Epidermal melanocyte (primary cell): ENCODE results near the gene TMEM52.

Source experiments
- DNase-seq: peaks from one replicate; pipeline ENCODE4 v3.0.0; 2011; ENCODE audit warnings: low spot score; ENCODE audit not compliant: insufficient read length

Gene TMEM52

DNA sequence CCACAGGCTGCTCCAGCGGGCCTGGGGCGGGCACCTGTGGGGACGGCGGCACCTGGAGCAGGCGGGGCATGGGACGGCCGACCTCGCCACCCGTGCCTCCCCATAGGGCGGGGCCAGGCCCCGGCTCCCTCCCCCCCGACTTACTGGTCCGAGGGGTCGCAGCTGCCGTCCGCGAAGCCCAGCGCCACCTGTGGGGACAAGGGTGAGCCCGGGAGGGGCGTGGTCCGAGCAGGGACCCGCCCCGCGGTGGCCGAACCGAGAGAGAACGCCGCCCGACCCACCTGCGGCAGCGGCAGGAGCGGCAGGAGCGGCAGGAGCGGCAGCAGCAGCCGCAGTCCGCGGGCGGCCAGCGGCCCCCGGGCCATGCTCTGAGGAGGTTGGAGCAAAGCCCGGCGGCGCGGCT lies at the start of gene TMEM52:
TSS of gene TMEM52 (minus strand) at position 379 of the 403 bp plus-strand sequence. CDS start at position 365, 14 bp downstream.
- DNase-seq: no peak

DNA sequence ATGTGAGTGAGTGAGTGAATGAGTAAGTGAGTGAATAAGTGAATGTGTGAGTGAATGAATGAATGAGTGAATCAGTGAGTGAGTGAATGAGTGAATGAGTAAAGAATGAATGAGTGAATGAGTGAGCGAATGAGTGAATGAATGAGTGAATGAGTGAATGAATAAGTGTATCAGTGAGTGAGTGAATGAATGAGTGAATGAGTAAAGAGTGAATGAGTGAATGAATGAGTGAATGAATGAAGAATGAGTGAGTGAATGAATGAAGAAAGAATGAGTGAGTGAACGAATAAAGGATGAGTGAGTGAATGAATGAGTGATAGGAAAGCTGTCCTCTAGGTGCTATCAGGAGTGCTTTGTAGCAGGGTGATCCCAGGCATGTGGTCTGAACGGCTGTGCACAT lies 48.8 kb upstream of the TMEM52 start:
- DNase-seq: no peak

- DNase-seq: no peak
Measured at GRCh38 chr1:1967151-1967550, 48.1 kb upstream of the TMEM52 start.

GRCh38 chr1:1966071-1966740 lies 47.1 kb upstream of the TMEM52 start:
- no peak for DNase-seq

DNA sequence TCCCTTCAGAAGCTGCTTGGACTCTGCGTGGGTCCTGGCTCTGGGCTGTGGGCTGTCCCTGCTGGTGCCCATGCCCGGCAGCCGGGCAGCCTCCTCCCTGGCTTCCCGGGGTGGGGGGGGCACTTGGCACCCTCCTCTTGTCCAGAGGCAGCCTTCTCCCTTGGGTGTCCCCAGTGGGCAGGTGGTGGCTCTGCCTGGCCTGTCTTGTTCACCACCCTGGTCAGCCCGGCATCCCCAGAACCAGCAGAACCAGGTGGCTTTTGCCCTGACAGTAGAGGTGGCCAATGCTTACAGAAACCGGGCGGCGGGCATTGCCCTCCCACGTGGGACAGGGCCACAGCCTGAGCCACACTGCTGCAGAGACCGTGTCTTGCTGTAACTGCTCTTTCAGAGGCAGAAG lies 46.5 kb upstream of the TMEM52 start:
- no peak for DNase-seq

- no peak for DNase-seq
Measured at GRCh38 chr1:1964811-1965210, 45.7 kb upstream of the TMEM52 start.

- no peak for DNase-seq
Measured at GRCh38 chr1:1963570-1963969, 44.5 kb upstream of the TMEM52 start.

GRCh38 chr1:1962752-1963151 lies 43.7 kb upstream of the TMEM52 start:
- DNase-seq: no peak

GRCh38 chr1:1960480-1961196 lies 41.6 kb upstream of the TMEM52 start:
- no peak for DNase-seq

- DNase-seq: peak; percentile 46
Measured at GRCh38 chr1:1959840-1960479, 40.9 kb upstream of the TMEM52 start.

DNA sequence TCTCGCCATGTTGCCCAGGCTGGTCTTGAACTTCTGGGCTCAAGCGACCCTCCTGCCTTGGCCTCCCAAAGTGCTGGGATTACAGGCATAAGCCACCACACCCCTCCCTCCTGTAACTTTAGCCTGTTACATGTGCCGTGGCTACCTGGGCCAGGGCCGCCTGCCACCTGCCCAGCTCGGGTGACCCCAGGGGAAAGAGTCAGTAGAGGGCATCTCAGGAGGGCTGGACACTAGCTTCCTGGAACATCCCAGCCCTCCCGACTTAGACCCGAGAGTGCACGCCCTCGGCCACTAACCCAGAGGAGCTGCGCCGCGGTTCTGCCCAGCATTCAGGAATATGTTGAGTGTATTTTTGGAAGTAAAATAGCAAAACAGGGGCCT lies 40.4 kb upstream of the TMEM52 start:
- no peak for DNase-seq

DNA sequence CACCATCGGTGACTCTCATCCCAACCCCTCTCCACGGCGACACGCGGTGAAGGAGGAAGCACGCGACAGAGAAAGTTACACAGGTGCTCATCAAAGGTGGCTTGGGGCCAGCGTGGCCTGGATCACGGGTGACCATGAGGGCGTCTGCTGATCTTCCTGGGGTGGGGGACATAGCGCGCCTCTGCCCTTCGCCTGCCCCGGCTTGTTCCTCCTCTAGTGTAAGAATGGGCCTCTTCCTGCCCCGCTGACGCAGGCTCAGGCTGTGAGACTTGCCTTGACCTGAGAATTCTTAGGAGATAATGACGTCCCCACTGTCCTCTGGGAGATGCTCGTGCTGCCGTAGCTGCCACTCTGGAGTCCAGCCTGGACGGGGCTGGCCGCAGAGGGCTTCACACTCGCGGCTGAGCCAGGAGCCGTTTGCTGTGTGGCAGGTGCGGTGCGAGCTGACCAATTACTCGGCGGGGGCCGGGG lies 39.0 kb upstream of the TMEM52 start:
- DNase-seq: no peak

- DNase-seq: no peak
Measured at GRCh38 chr1:1957533-1957961, 38.5 kb upstream of the TMEM52 start.

GRCh38 chr1:1956586-1957532 lies 37.8 kb upstream of the TMEM52 start:
- no peak for DNase-seq

GRCh38 chr1:1956101-1956500 lies 37.0 kb upstream of the TMEM52 start:
- no peak for DNase-seq

DNA sequence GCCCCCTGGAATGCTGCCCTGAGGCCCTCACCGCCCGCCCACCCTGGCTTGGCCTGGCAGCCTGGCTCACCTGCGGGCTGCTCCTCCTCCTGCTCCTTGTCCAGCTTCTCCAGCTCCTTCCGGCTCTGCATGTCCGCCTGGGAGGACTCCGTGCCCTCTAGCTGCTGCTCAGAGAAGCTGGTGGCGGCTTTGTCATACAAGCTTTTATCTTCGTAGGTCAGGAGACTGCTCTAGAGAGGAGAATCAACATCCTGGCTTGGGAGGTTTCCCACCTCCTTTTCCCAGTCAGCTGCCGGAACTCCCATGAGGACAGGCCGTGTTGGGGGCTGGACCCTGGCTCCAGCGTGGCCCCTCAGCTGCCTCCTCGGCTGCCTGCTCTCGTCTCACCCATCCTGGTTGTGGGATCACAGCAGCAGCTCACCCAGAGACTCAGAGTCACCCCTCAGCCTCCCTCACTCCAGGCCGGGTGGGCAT lies 36.6 kb upstream of the TMEM52 start:
- no peak for DNase-seq

DNA sequence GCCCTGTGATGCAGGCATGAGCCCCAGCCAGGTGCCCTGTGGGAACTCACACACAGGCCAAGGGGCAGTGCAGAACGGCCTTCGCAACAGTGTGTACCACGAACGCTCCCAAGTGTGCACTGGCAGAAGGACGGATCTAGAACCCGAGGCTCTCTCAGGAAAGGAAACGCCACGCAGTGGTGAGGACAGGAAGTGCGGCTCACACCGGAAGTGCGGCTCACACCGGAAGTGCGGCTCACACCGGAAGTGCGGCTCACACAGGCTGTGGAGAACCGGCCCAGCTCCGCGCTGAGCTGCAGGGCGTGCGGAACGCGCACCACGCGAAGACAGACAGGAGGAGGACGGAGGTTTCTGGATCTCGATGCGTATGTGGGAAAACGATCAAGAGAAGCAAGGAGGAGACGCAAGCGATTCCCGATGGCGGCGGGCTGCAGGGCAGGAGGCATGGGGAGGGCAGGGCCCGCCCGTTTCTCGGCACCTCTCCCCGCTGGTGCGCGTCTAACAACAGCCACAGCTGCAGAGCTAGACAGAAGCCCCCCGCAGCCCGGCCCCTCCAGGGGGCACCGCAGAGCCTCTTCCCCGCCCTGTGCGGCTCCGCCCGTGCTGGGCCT lies 35.9 kb upstream of the TMEM52 start:
- no peak for DNase-seq

GRCh38 chr1:1954015-1954414 lies 34.9 kb upstream of the TMEM52 start:
- no peak for DNase-seq

- DNase-seq: no peak
Measured at GRCh38 chr1:1950940-1951339, 31.9 kb upstream of the TMEM52 start.

DNA sequence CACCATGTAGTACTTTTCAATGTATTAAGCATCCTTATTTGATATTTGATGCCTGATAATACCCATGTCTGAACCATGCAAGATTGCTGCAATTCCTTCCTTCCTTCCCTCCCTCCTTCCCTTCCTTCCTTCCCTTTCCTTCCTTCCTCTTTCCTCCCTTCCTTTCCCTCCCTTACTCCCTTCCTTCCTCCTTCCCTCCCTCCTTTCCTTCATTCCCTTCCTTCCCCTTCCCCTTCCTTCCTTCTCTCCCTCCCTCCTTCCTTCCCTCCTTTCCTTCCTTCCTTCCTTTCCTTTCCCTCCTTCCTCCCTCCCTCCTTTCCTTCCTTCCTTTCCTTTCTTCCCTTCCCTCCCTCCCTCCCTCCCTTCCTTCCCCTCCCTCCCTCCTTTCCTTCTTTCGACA lies 29.7 kb upstream of the TMEM52 start:
- no peak for DNase-seq

DNA sequence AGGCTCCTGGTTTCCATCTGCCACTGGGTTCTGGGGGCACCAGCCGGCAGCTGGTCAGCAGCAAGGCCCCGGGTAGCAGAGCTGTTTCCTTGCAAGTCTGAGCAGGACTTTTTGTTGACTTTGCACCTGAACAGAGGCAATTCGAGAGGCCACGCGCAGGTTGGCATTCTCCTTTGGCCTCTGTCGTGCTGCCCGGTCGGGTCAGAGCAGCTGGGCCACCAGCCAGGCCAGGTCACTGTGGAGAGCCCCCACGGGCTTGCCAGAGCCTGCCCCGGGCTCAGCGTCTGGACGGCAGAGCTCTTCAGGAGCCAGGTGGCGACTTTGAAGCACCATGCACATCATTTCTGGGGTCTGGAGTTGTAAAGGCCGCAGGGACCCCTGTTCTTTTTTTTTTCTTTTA lies 28.4 kb upstream of the TMEM52 start:
- no peak for DNase-seq
